ENCODE results near the gene ATRN. TPM values are rescaled to one million over a fixed set of nuclear protein-coding genes. Genes with fewer than 3 reads are reported as not detected.

The ATRN gene
- 22.6 and 29.8 TPM in 2 replicates for total RNA-seq

GRCh38 chr20:3470627-3471396, at the start of gene ATRN:
Gene ATRN, plus strand, starts transcription at chr20:3471018. Its CDS starts 90 bp downstream, at chr20:3471108.

GRCh38 chr20:3663031-3663701, 192.3 kb downstream of the ATRN start, which contains the start of gene GFRA4:
Gene GFRA4, minus strand, starts transcription at chr20:3663399. Its CDS starts 0 bp downstream, at chr20:3663399.

GRCh38 chr20:3681931-3682781, 211.3 kb downstream of the ATRN start, which contains the start of gene ADAM33:
Gene ADAM33, minus strand, starts transcription at chr20:3682010. Its CDS starts 6 bp downstream, at chr20:3682004.

Other genes starting within 250 kb of the ATRN start
- 7.9 and 13.0 TPM in 2 replicates for gene SLC4A11, start 231.8 kb upstream of the ATRN start, total RNA-seq
- 7.4 and 11.2 TPM in 2 replicates for gene DNAAF9, start 63.3 kb upstream of the ATRN start, total RNA-seq
- gene GFRA4, start 192.4 kb downstream of the ATRN start, total RNA-seq: not detected in 2 replicates
- 0.79 TPM in 1 of 2 replicates, not detected in the other for gene ADAM33, start 211.0 kb downstream of the ATRN start, total RNA-seq
- gene SIGLEC1, start 241.6 kb downstream of the ATRN start, total RNA-seq: not detected in 2 replicates

Measured in airway epithelial cell (primary cell).